ENCODE data around the gene ENKUR.

The ENKUR gene

GRCh38 chr10:25015828-25016375 is at the start of gene ENKUR:
Gene ENKUR (minus strand): TSS chr10:25016158. CDS start chr10:25015936, 222 bp downstream.
- peak; percentile 48 for DNase-seq

- no peak for DNase-seq
Observed at GRCh38 chr10:25064401-25064800, 48.4 kb upstream of the ENKUR start.

GRCh38 chr10:25063644-25064043 is 47.7 kb upstream of the ENKUR start:
- no peak for DNase-seq

GRCh38 chr10:25063157-25063556 is 47.2 kb upstream of the ENKUR start:
- DNase-seq, result no peak

- DNase-seq, result no peak
Observed at GRCh38 chr10:25061711-25062449, 45.9 kb upstream of the ENKUR start.

- no peak for DNase-seq
Observed at GRCh38 chr10:25061125-25061524, 45.2 kb upstream of the ENKUR start.

- DNase-seq, result no peak
Observed at GRCh38 chr10:25059990-25060389, 44.0 kb upstream of the ENKUR start.

GRCh38 chr10:25057886-25058285 is 41.9 kb upstream of the ENKUR start:
- DNase-seq, result no peak

- no peak for DNase-seq
Observed at GRCh38 chr10:25056726-25057125, 40.8 kb upstream of the ENKUR start.

GRCh38 chr10:25052012-25052411 is 36.1 kb upstream of the ENKUR start:
- DNase-seq, result no peak

- no peak for DNase-seq
Observed at GRCh38 chr10:25050402-25050801, 34.4 kb upstream of the ENKUR start.

- DNase-seq, result no peak
Observed at GRCh38 chr10:25049966-25050365, 34.0 kb upstream of the ENKUR start.

- no peak for DNase-seq
Observed at GRCh38 chr10:25048450-25048849, 32.5 kb upstream of the ENKUR start.

GRCh38 chr10:25047591-25048301 is 31.8 kb upstream of the ENKUR start:
- DNase-seq, result no peak

GRCh38 chr10:25047088-25047487 is 31.1 kb upstream of the ENKUR start:
- no peak for DNase-seq

GRCh38 chr10:25046641-25047040 is 30.7 kb upstream of the ENKUR start:
- DNase-seq, result no peak

- DNase-seq, result no peak
Observed at GRCh38 chr10:25039531-25039930, 23.6 kb upstream of the ENKUR start.

- DNase-seq, result no peak
Observed at GRCh38 chr10:25038325-25038724, 22.4 kb upstream of the ENKUR start.

- DNase-seq, result no peak
Observed at GRCh38 chr10:25036381-25036780, 20.4 kb upstream of the ENKUR start.

GRCh38 chr10:25029519-25029918 is 13.6 kb upstream of the ENKUR start:
- DNase-seq, result no peak

GRCh38 chr10:25028711-25029110 is 12.8 kb upstream of the ENKUR start:
- no peak for DNase-seq

- DNase-seq, result no peak
Observed at GRCh38 chr10:25026463-25026862, 10.5 kb upstream of the ENKUR start.

- DNase-seq, result no peak
Observed at GRCh38 chr10:25024528-25024927, 8.6 kb upstream of the ENKUR start.

GRCh38 chr10:25023278-25023677 is 7.3 kb upstream of the ENKUR start:
- DNase-seq, result no peak
